HEK293 (cell line): ENCODE results near the gene SNX33.
"Not testable (repeated sequence)": the region's sequence is repeated elsewhere in the genome, so short reads cannot be mapped to it uniquely, and the experiment has no call there.

Experiments used
- CTCF ChIA-PET: fragments of 350-600 bp; formaldehyde crosslinking; extraction: SDS; loops from one replicate; lab custom pipeline; 2021; ENCODE audit warnings: antibody characterized with exemption; lab: Yijun Ruan, JAX
- POLR2A ChIA-PET: fragments of 300-600 bp; formaldehyde crosslinking; extraction: SDS; loops from one replicate; lab custom pipeline; 2020; ENCODE audit warnings: antibody characterized with exemption, inconsistent platforms; lab: Yijun Ruan, JAX
- H3K27ac ChIP-seq: fragments of 200-500 bp; sonication (Bioruptor generic); 2 replicates; pipeline ENCODE4 v1.5.1; 2014; ENCODE audit warnings: low read depth, low read length, control low read depth, inconsistent platforms; ENCODE audit errors: extremely low read depth
- H3K36me3 ChIP-seq, 2 experiments: fragments of 200-500 bp in 1 of 2; sonication (Bioruptor generic) in 1 of 2; 1 replicate in 1 of 2; 2 replicates in 1 of 2; pipeline ENCODE4 v1.5.1; 2014 to 2017; ENCODE audit warnings: inconsistent platforms in 2 of 2, low read length in 2 of 2; ENCODE audit not compliant: control insufficient read depth in 2 of 2, insufficient read depth in 1 of 2
- H3K4me1 ChIP-seq: fragments of 200-500 bp; sonication (Bioruptor generic); 2 replicates; pipeline ENCODE4 v1.5.1; 2014; ENCODE audit warnings: mild to moderate bottlenecking, low read length, inconsistent platforms; ENCODE audit not compliant: control insufficient read depth, insufficient read depth
- H3K4me3 ChIP-seq: 2 replicates; pipeline ENCODE4 v1.5.1; 2011; ENCODE audit warnings: low read depth, mild to moderate bottlenecking, control low read depth, low read length, moderate library complexity
- H3K9me3 ChIP-seq: fragments of 200-500 bp; sonication (Bioruptor generic); 2 replicates; pipeline ENCODE4 v1.5.1; 2014; ENCODE audit warnings: low read depth, low read length, inconsistent platforms; ENCODE audit not compliant: control insufficient read depth, insufficient read depth
- GLI2 ChIP-seq: fragments of 450-650 bp; formaldehyde crosslinking; IDR thresholded peaks from 2 replicates; pipeline ENCODE4; 2017; ENCODE audit warnings: missing biosample characterization, missing genetic modification characterization, low read depth, borderline replicate concordance
- HOXA7 ChIP-seq: sonication (generic); formaldehyde crosslinking; IDR thresholded peaks from 2 replicates; pipeline ENCODE4 v1.8.1; 2022; ENCODE audit warnings: missing genetic modification reagents, borderline replicate concordance
- IKZF3 ChIP-seq: fragments of 450-650 bp; IDR thresholded peaks from 2 replicates; pipeline ENCODE4 v1.5.0; 2018; ENCODE audit warnings: missing biosample characterization, mild to moderate bottlenecking, missing genetic modification characterization, moderate library complexity
- OSR2 ChIP-seq: fragments of 450-650 bp; formaldehyde crosslinking; IDR thresholded peaks from 2 replicates; pipeline ENCODE4 v1.5.1; 2016; ENCODE audit warnings: missing biosample characterization, missing genetic modification characterization
- ZNF248 ChIP-seq: fragments of 450-650 bp; formaldehyde crosslinking; IDR thresholded peaks from 2 replicates; pipeline ENCODE4 v1.5.1; 2017; ENCODE audit warnings: missing biosample characterization, missing genetic modification characterization
- ZNF324 ChIP-seq: fragments of 450-650 bp; formaldehyde crosslinking; IDR thresholded peaks from 2 replicates; pipeline ENCODE4 v1.5.1; 2016; ENCODE audit warnings: missing biosample characterization, missing genetic modification characterization
- ZNF530 ChIP-seq: fragments of 450-650 bp; formaldehyde crosslinking; IDR thresholded peaks from 2 replicates; pipeline ENCODE4 v1.5.1; 2016; ENCODE audit warnings: low read depth, missing biosample characterization, missing genetic modification characterization
- ZNF571 ChIP-seq: fragments of 450-650 bp; formaldehyde crosslinking; IDR thresholded peaks from 2 replicates; pipeline ENCODE4 v1.5.0; 2017; ENCODE audit warnings: missing biosample characterization, missing genetic modification characterization
- ZNF600 ChIP-seq: fragments of 450-650 bp; formaldehyde crosslinking; IDR thresholded peaks from 2 replicates; pipeline ENCODE4 v1.5.1; 2016; ENCODE audit warnings: missing biosample characterization, missing genetic modification characterization
- ZNF610 ChIP-seq: fragments of 450-650 bp; formaldehyde crosslinking; IDR thresholded peaks from 2 replicates; pipeline ENCODE4 v1.5.1; 2016; ENCODE audit warnings: missing biosample characterization, missing genetic modification characterization, borderline replicate concordance
- ZNF645 ChIP-seq: fragments of 450-650 bp; formaldehyde crosslinking; IDR thresholded peaks from 2 replicates; pipeline ENCODE4; 2016; ENCODE audit warnings: missing biosample characterization, missing genetic modification characterization
- ZNF670 ChIP-seq: fragments of 450-650 bp; formaldehyde crosslinking; IDR thresholded peaks from 2 replicates; pipeline ENCODE4 v1.5.1; 2016; ENCODE audit warnings: missing biosample characterization, missing genetic modification characterization, low read depth
- ZNF791 ChIP-seq: fragments of 450-650 bp; formaldehyde crosslinking; IDR thresholded peaks from 2 replicates; pipeline ENCODE4 v1.5.1; 2016; ENCODE audit warnings: missing biosample characterization, missing genetic modification characterization
- ZXDB ChIP-seq: fragments of 450-650 bp; formaldehyde crosslinking; IDR thresholded peaks from 2 replicates; pipeline ENCODE4 v1.5.1; 2016; ENCODE audit warnings: missing biosample characterization, missing genetic modification characterization
- TF ChIP-seq, protein P1 (sequence below): IDR thresholded peaks from 2 replicates; pipeline ENCODE4 v1.6.1; 2011; ENCODE audit warnings: mild to moderate bottlenecking, low read depth, low read length, borderline replicate concordance
- TF ChIP-seq, protein P2 (sequence below): fragments of 450-650 bp; formaldehyde crosslinking; IDR thresholded peaks from 2 replicates; pipeline ENCODE4 v1.5.1; 2016; ENCODE audit warnings: missing biosample characterization, missing genetic modification characterization

SNX33 gene

DNA sequence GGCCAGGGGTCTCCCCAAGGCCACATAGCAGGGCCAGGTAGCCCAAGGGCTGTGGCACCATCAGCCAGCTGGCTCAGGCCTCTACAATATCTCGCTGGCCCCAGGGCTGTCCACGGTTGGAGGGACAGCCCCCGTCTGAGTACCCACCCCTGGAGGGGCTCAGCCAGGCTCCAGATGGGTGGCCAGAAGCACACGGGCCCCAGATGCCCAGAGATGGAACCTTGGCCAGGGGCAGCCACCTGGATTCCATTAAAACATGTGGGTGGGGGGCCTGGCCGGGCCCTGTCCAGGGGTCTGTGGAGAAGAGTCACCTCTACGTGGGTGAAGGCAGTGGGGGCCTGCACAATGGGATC is 56.5 kb downstream of the SNX33 start:
- no peaks in the 10 kb centered on the region for H3K4me1 ChIP-seq
- no peak overlapping the region for H3K4me3 ChIP-seq
- H3K36me3 ChIP-seq, result peaks cover 0 to 2% of the 10 kb centered on the region in 2 experiments; a peak in 1 of 3 replicates
- no peak for TF ChIP-seq GLI2 (tag by site-specific recombination)
- no peak for TF ChIP-seq ZNF610 (tag by site-specific recombination)
- no peak for TF ChIP-seq ZNF571 (tag by site-specific recombination)
- TF ChIP-seq ZNF324 (tag by site-specific recombination), result no peak
- no peak for TF ChIP-seq ZNF600 (tag by site-specific recombination)
- TF ChIP-seq ZXDB (tag by site-specific recombination), result no peak
- no peak for TF ChIP-seq ZNF530 (tag by site-specific recombination)
- POLR2A ChIA-PET, result no interaction called here
- CTCF ChIA-PET, result interaction anchor here (0.5 kb wide), 1 partner anchor 16 kb away, joined by 3 read pairs; no protein-coding TSS in a partner anchor
- no peaks in the 10 kb centered on the region for H3K9me3 ChIP-seq
- no peak overlapping the region for H3K27ac ChIP-seq

- POLR2A ChIA-PET, result no interaction called here
- TF ChIP-seq ZNF645 (tag by site-specific recombination) (no peak), ZNF600 (tag by site-specific recombination) (no peak), ZNF248 (tag by site-specific recombination) (no peak), ZNF670 (tag by site-specific recombination) (no peak), ZNF791 (tag by site-specific recombination) (no peak), IKZF3 (tag by site-specific recombination) (no peak), OSR2 (tag by site-specific recombination) (no peak), HOXA7 (CRISPR knock-in tag) (no peak)
- TF ChIP-seq, protein P1, sequence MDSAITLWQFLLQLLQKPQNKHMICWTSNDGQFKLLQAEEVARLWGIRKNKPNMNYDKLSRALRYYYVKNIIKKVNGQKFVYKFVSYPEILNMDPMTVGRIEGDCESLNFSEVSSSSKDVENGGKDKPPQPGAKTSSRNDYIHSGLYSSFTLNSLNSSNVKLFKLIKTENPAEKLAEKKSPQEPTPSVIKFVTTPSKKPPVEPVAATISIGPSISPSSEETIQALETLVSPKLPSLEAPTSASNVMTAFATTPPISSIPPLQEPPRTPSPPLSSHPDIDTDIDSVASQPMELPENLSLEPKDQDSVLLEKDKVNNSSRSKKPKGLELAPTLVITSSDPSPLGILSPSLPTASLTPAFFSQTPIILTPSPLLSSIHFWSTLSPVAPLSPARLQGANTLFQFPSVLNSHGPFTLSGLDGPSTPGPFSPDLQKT, result no peak
- TF ChIP-seq, protein P2, sequence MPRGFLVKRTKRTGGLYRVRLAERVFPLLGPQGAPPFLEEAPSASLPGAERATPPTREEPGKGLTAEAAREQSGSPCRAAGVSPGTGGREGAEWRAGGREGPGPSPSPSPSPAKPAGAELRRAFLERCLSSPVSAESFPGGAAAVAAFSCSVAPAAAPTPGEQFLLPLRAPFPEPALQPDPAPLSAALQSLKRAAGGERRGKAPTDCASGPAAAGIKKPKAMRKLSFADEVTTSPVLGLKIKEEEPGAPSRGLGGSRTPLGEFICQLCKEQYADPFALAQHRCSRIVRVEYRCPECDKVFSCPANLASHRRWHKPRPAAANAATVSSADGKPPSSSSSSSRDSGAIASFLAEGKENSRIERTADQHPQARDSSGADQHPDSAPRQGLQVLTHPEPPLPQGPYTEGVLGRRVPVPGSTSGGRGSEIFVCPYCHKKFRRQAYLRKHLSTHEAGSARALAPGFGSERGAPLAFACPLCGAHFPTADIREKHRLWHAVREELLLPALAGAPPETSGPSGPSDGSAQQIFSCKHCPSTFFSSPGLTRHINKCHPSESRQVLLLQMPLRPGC (tag by site-specific recombination), result no peak
- TF ChIP-seq, all 188 proteins: peak for 0
- Histone ChIP-seq H3K4me3 (no peak overlapping the region), H3K36me3 (peaks cover 0 to 2% of the 10 kb centered on the region in 2 experiments; a peak in 1 of 3 replicates), H3K9me3 (no peaks in the 10 kb centered on the region), H3K4me1 (no peaks in the 10 kb centered on the region), H3K27ac (no peak overlapping the region)
- CTCF ChIA-PET, result interaction anchor here (0.5 kb wide), 1 partner anchor 15 kb away, joined by 3 read pairs; no protein-coding TSS in a partner anchor
Observed at GRCh38 chr15:75704618-75705017, 56.9 kb downstream of the SNX33 start.

DNA sequence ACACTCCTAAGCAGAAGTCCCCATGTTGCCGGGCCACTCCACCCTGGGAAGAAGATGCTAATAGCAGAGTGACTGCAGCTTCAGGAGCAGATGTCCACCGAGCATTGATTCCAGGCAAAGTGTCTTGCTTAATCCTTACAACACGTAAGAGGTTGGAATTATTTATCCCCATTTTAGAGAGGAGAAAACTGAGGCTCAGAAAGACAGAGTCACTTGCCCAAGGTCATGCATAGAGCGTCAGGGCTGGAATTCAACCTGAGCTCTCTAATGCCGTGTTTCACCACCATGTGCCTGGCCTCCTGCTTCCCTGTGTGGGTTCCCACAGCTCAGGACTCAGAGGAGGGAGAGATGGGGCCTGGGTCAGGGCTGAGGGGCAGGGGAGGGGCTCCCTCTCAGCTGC is 57.7 kb downstream of the SNX33 start:
- H3K9me3 ChIP-seq, H3K27ac ChIP-seq, H3K4me3 ChIP-seq, POLR2A ChIA-PET, CTCF ChIA-PET, H3K4me1 ChIP-seq, H3K36me3 ChIP-seq: not testable (repeated sequence)
